ENCODE results near the gene ITPKA.

- TF ChIP-seq TCF12 (IDR thresholded peaks at IDR 0.05) = no peak
- no peak for TF ChIP-seq REST (IDR thresholded peaks at IDR 0.05; ENCODE audit: low read depth, low read length)
- TF ChIP-seq CTCF (IDR thresholded peaks at IDR 0.05) = no peak
- no peak for TF ChIP-seq RAD21 (IDR thresholded peaks at IDR 0.05; ENCODE audit: low read length)
- no peak for TF ChIP-seq USF2 (IDR thresholded peaks at IDR 0.05; ENCODE audit: borderline replicate concordance, low read depth, low read length)
- no peak for TF ChIP-seq PBX3 (IDR thresholded peaks at IDR 0.05)
- TF ChIP-seq POLR2AphosphoS5 (IDR thresholded peaks at IDR 0.05; ENCODE audit: low read depth, low read length) = no peak
- no peak for TF ChIP-seq JUND (IDR thresholded peaks at IDR 0.05)
- no peak for TF ChIP-seq FOXM1 (IDR thresholded peaks at IDR 0.05; ENCODE audit: low read depth)
Measured at GRCh38 chr15:41502795-41503668, 9.4 kb downstream of the ITPKA start.
